ENCODE data around the gene SUN5.
"Not testable (repeated sequence)": the region's sequence is repeated elsewhere in the genome, so short reads cannot be mapped to it uniquely, and the experiment has no call there.

Gene SUN5

DNA sequence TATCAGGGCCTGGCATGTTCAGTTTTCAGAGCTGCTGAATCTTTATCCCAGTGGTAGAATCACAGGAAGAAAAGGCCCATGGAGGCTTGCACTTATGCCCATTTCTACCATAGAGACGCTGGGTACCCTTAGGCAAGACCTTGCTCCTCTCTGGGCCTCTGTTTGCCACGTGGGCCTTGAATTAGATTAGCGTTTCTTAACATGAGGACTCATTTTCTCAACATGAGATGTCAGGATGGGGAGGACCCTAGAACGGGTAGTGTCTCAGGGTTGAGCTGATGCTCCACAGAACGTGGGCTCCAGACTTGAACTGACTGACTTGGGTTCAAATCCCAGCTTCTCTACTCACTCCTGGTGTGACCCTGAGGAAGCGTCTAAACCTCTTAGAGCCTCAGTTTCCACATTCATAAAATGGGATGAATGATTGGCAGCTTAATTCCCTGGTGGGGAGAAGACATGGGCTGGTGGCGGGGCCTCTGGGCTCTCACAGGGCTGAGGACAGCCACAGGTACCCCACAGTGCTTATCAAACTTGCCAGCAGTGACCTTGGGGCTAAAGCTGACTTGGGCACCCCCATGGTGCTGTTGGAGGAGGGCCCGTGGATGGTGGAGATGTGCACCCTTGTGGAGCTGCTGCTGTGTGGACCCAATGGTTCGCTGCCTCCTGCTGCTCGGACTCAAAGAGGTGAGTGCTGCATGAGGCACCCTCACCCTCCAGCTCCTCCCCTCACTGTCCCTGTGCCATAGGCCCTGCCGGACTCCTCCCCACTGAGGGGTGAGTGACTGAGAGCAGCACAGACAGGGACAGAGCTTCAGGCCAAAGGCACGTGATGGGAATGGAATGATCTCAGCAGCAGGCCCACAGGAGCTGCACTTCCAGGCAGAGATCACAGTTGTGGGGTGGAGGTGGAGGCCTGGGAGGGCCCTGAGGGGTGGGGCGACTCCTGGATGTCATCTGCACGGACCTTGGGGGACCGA, 28.2 kb downstream of the SUN5 start:
- DNase-seq = no peak

DNA sequence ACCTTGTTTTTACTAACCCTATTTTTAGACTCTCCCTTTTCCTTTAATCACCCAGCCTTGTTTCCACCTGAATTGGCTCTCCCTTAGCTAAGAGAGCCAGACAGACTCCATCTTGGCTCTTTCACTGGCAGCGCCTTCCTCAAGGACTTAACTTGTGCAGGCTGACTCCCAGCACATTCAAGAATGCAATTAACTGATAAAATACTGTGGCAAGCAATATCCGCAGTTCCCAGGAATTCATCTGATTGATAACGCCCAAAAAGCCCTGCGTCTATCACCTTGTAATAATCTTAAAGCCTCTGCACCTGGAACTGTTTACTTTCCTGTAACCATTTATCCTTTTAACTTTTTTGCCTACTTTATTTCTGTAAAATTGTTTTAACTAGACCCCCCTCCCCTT, 29.1 kb downstream of the SUN5 start:
- not testable (repeated sequence) for DNase-seq

DNA sequence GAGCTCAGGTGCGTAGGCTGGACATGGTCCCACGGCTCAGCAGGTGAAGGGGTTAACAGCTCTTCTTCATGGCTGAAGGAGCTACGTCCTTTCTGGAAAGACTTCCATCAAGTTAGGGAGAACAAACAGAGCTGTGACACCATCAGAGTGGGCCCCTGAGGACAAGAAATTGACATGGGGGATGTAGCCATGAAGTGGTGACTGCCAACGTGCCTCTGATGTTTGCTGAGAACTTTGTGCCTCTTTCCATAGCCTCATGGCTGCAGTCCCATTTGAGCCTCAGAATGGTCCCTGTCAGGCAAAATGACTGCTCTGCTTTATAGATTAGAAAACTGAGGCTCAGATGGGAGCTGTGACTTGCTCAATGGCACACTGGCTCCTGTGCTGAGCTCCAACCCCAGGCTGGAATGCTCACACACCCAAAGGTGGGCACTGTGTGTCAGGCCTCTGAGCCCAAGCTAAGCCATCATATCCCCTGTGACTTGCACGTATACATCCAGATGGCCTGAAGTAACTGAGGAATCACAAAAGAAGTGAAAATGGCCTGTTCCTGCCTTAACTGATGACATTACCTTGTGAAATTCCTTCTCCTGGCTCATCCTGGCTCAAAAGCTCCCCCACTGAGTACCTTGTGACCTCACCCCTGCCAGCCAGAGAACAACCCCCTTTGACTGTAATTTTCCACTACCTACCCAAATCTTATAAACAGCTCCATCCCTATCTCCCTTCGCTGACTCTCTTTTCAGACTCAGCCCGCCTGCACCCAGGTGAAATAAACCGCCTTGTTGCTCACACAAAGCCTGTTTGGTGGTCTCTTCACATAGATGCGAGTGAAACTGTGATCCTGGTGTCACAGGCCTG, 29.8 kb downstream of the SUN5 start:
- DNase-seq = not testable (repeated sequence)

DNA sequence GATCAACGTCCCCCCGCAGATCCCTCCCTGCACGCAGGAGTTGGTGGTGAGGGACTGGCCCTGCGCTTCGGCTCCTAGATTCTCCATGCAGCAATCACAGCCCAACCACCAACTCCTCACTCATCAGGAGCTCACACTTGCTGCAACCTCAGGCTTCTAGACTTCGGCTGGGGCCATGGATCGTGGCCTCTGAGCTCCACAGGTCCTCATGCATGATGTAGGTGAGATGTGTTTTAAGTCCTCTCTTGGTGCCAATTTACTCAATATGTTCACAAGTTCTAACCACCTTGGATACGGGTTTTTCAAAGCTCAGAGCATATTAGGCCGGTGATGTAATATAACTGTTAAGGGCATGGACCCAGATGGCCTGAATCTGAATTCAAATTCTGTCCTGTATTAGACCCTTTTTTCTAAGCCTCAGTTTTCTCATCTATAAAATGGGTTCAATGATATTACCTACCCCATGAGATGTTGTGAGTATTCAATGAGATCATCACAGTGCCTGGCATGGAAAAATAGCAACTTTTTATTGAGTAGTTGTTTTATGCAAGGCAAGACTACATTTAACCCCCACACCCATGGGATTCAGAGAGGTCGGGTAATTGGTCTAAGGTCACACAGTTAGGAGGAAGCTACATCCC, 31.0 kb downstream of the SUN5 start:
- no peak for DNase-seq

DNA sequence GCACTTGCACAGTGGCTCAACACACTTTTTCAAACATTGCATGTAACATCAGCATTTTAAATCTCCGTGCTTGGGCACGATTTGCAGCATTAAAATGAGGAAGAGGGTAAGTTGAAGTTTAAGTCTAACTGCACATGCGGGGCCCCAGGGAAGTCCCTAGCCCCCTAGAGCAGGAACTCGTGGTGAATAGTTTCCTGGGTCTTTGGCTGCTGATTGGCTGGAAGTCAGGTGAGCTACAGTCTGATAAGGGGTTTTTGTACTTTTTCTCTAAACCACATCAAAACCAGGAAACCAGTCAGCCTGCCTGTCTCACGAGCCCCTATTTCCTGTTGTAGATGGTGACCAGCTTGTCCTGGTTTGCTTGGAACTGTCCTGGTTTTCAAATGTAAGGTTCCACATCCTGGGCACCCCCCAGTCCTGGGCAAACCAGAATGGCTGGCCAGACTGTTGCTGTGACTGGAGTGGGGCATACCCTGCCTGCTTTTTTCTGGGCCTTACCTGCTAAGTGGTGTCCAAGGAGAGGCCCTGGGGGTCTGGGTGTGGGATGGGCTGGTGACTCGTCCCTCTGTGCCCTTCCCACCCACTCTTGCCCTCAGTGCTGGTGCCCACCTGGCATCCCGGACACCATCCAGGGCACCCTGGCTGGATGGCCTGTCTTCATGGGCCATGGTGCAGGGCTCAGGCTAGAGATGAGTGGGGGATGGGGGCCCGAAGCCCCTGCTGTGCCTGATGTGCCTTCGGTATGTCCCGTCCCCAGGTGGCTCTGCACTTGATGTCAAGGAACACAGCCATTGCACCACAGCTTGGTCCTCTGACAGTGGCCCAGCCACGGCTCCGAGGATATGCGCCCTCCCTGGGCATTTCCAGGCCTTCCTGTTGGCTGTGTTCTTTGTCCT, 31.8 kb downstream of the SUN5 start:
- peak; percentile 73 for DNase-seq

DNA sequence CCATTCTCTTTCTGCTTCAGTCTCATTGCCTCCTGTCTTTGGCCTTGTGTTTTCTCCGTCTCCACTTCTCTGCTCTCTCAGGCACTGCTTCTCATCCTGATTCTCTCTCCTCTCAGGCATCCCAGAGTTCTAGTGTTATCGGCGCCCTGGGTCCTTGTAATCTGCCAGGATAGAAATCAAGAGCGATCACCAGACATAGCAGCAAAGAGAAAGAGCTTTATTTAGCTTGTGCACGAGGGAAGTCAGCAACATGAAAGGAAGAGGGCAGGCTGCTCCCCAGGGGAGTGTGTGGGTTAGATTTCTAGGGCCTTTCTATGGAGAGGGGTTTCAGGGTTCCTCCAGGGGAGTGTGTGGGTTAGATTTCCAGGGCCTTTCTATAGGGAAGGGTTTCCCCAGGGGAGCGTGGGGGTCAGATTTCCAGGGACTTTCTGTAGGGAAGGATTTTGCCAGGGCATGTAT, 32.5 kb downstream of the SUN5 start:
- no peak for DNase-seq

DNA sequence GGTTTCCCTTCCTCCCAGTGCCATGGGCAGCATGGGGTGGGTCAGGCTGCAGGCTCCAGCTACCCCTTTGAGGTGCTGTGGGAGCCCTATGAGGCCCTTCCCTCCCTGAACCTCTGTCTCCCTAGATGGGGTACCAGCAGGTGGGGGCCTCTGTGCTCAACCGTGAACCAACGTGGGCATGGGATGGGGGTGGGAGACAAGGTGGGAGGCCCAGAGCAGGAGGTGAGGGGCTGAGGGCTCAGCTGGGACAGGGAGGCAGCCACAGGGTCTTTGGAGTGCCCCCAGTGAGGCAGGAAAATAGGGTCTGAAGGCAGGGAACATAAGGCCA, 33.3 kb downstream of the SUN5 start:
- no peak for DNase-seq

DNA sequence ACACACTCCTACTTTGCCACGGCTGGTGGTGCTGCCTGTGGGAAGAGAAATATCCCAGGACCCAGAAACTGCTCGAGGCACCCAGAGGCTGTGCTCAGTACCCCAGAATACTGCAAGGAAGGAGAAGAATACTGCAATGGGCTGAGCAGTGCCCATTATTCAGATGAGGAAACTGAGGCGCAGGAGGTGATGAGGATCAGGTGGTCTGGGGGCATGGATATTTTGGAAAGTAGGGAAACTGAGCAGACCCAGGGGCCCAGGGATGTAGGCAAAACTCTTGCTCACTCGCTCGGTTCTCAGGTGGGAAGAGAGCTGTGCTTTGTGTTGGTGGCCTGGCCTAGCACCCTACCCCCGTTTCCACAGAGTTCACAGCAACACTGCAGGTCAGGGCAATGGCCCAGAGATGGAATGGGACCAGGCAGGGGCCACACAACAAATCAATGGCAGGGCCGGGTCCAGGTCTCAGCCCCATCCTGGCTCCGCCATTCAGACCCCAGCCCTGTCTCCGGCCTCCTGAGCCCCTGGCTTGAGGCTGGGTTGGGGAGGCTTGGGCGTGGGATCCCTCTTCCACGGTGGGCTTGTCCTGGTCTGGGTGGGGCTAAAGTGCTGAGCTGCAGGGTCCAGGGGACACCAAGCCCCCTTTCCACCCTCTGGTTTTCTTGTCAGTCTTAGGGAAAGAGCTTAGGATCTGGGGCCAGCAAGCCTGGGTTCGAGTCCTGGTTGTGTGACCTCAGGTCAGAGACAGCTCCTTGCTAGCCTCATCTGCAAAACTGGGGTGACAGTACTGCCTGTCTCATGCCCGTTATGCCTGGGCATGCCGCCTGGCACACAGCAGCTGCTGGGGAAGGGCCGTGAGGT, 33.9 kb downstream of the SUN5 start:
- DNase-seq = no peak

DNA sequence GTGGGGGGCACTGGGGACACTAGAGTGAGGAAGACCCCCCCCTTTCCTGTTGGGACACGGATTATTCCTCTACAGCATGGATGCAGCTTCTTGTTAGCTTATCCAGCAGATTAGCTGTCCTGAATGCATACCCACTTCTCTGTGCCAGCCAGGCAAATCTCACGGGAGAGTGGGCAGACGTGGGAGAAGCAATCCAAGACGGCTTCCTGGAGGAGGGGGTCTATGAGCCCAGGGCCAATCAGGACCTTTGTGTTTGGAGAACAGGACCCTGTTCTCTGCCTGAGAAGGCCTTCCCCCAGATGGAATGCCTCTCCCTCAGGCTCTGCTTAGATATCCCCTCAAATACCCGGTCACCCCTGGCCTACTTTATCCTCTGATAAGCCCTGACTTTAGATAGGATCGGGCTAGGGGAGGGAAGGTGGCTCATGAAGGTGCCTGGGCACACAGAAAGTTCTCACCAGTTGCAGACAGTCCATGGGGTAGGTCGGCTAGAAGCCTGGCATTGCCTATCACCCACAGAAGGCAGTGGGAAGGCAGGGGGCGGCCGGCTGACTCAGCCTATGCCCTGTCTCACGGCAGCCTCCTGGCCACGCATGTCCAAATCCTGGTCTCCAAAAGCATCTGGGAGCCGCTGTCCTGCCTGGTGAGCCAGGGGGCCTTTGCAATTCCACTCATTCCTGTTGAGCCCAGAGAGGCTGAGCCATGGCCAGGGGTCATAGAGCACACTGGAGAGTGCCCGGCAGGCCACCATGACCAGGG, 34.7 kb downstream of the SUN5 start:
- DNase-seq = no peak

DNA sequence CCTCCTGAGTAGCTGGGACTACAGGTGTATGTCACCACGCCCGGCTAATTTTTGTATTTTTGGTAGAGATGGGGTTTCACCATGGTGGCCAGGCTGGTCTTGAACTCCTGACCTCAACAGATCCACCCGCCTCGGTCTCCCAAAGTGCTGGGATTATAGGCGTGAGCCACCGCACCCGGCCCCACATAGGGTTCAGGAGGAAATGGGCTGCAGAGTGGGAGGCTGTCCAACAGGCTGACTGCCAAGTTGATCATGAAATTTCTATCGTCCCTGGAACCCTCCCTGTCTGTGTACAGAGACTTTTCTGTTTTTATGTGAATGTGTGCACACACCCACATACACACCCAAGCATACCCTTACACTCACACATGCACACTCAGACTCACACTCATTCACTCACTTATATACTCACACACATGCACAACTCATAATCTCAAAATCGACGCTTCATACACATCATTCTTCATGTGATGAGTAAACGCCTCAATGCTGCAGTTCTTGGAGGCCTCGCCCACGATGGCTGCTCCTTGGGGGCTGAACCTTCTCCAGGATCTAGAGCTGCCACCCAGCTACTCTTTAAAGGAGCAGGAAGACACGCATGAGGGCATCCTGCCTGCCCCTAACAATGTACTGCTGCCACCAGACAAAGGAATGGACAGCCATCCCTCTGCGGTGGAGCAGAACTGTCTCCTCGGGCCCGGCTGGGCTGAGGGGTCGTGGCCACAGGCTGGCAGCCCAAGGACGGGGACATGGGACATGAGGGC, 35.6 kb downstream of the SUN5 start:
- no peak for DNase-seq

DNA sequence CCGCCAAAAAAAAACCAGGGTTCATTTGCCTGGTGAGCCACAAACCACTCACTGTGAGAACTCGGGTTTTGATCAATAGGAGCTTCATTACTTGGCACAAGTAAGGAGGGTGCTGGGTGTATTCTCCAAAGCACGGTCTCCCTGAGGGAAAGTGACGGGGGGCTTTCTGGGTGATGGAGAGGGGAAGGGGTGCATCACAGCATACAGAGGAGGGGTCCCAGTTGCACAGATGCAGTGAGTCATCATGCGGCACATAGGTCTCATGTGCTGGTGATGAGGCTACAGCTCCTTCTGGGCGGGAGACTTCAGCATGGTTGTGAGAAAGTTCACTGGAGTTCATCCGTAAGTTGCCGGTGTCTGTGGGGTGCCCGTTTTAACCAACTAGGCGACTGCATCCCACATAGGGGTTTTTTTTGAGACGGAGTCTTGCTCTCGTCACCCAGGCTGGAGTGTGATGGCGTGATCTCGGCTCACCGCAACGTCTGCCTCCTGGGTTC, 36.2 kb downstream of the SUN5 start:
- DNase-seq = peak; percentile 56

DNA sequence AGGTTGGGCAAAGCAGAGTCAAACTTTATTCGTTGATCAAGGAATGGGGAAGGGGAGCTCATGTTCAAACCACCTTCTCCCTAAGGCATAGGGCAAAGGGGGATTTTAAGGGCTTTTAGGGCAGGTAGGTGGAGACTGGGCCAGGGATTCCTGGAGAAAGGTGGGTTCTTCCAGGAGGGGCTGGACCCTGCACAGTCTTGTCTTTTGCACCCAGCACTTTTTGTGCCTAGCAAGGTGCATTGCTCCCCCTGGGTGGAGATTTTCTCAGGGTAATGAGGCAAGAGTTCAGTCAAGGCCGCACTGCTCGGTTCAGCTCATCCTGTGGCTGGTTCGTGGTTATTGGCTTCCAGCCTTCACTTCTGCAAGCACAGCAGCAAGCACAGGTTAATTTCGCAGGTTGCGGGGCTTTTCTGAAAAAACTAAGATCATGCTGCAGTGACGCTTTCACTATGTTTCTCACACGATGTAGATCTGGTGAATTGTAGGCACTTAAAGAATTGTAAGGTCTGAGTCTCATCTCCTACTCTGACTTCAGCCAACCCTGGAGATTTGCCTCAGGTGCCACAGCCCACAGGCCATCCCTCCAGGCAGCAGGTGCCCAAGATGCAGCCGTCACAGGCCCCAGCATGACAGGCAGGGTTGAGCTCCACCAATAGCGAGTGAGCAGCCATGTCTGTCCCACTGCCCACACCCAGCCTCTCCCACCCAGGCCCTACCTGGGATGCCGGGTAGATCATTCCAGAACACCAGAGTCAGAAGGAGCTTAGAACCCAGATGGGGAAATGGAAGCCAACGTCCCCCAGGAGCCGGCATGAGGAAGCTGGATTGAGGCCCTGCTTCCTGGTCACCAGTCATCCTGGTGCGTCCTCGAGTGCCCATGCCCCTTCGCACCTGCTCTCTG, 37.1 kb downstream of the SUN5 start:
- peak; percentile 46 for DNase-seq

DNA sequence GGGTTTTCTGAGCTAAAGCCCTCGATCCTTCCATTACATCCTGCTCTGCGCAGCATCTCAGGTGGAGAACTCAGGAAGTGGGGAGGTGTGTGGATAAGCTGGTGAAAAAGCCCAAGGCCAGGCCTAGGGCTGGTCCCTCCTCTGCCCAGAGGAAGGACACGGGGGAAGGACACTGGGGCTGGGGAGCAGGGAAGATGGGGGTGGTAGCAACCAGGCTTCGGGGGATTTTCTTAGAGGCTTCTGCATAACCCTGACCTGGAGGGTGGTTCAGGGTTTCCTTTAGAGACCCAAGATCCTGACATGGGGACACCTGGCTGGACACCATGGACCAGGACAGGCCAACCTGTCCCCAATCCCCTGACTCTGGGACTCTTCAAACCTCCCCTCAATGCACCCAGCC, 37.9 kb downstream of the SUN5 start:
- no peak for DNase-seq

DNA sequence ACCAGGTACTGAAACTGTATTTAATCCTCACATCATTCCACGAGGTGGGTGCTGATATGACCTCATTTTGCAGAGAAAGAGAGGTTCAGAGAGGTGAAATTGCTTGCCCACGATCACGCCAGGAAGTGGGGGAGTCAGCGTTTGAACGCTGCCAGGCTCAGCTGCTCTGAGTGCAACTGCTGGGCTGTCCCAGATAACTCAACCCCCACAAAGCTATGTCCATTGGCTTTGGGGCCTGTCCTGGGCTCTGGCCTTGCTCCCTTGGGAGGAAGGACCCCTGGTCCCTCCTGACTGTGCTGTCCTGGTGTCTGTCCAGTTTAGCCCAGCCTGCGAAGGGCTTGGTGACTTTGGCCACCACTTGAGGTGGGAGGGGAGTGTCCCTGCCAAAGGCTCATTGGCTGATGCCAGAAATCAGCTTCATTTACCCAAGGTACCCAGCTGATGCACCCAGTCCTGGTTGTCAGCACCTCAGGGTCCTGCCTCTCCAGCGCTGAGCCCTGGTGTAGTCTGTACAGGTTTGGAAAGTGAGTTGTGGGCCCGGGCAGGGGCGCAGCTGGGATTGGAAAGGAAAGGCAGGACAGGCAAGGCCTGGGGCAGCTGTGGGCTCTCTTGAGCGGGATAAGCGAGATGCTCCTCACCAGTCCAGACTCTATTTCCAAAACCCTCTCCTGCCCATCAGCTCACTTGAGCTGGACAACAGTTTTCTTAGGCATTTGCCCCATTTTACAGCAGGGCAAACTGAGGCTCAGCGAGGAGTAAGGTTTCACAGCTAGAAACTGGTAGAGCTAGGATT, 38.5 kb downstream of the SUN5 start:
- DNase-seq = peak; percentile 35

DNA sequence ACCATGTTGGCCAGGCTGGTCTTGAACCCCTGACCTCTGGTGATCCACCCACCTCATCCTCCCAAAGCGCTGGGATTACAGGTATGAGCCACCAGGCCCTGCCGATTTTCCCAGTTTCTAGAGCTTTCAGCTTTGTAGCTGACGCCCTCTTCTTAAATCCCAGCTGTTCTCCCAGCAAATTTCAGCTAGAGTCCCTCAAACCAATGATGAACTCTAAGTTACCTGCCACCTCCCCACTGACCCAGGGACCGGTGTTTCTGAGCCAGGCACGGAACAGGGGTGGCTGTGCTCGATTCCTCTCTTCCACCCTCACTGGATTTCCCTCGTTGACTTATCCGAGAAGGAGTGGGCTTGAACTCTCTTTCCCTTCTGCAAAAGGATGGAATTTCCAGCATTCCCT, 39.1 kb downstream of the SUN5 start:
- DNase-seq = no peak

DNA sequence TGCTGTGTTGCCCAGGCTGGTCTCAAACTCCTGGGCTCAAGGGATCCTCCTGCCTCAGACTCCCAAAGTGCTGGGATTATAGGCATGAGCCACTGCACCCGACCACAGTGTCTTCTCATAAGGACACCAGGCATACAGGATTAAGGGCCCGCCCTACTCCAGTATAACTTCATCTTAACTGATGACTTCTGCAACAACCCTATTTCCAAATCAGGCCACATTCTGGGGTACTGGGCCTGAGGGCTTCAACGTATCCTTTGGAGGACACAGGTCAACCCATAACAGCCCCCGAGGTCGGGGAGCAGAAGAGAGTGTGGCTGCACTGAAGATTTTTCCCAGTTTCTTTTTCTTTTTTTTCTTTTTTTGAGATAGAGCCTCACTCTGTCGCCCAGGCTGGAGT, 39.7 kb downstream of the SUN5 start:
- no peak for DNase-seq

DNA sequence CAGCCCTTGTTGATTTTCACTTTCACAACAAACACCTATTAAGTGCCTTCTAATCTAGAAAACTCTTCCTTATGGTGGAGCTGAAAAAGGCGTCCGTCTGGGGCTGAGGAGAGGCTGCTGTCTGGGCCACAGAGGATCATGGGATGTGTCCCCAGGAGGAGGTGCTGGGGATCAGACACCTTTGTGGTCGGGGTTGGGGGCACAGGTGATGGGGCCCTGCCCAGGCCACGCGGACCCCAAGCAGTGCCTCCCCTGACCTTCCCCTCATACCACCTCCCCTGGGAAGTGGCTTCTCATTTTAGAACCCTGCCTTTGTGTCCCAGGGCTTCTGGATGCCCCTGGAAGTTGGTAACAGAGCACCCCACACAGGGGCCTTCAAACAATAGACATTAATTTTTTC, 41.1 kb downstream of the SUN5 start:
- no peak for DNase-seq

Data from T-helper 9 cell (primary cell).